AG08395 (cell line): ENCODE data around the gene DEPDC4.
A peak's percentile ranks its signal among the peaks of the same experiment; 100 is the strongest.
"Not testable (repeated sequence)": the region's sequence is repeated elsewhere in the genome, so short reads cannot be mapped to it uniquely, and the experiment has no call there.

Experiments
- DNase-seq: peaks from one replicate; pipeline ENCODE4 v3.0.0; 2012; ENCODE audit warnings: mixed read lengths, low spot score

Gene DEPDC4

DNA sequence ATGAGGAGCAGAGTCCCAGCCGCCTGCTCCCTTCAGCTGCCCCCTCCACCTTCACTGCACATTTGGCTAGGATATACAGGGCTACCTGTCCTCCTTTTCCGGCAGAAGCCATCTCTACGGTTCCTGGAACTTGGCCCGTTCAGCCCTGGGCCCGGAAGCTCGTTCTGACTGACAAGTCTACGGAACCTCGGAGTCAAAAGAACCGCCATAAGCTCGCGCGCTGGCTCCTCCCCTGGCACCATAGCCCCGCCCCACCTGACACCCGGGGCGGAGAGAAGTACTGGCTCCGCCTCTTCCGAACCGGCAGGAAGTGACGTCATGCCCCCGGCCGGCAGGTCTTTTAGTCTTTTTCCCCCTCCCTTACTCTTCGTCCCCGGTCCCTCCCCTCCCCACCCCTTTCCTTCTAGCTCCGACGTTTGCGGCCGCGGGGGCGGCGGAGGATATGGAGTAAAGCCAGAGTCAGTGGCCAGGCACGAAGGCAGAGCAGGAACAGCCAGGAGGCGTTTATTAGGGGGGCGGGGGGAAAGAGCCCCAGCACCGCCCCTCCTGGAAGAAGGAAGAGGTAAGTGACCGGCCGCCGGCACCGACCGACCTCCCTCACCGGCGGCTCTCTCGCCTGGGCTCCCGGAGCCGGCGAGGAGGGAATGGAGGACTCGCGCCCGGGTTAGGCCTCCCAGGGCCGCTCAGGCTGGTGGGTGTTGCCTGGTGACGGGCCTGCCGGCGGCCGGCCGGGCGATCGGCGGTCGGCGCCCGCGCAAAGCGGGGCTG is at the start of gene DEPDC4, which contains the start of gene SCYL2:
TSS of gene DEPDC4 (minus strand) at position 245 of the 768 bp plus-strand sequence. CDS start at position 242, 3 bp downstream.
TSS of gene SCYL2 (plus strand) at position 343 of the 768 bp plus-strand sequence. CDS start 15,794 bp downstream, outside the sequence.
- DNase-seq: peak; percentile 98

DNA sequence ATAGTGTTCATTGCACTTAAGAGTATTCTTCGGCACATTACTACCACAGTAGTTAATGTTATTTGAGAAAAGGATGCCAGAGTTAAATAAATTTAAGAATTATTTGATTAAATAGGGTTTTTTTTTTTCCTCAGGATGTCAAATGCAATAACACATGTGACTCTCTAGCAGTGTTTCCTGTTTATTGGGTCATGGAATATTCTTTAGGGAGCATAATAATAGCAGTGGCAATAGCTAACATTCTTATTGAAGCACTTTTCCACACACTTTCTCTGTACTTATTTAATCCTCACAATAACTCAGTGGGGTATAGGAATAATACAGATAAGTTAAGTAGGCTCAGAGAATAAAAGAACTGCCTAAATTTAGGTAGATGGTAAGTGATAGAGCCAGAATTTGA is 44.4 kb upstream of the DEPDC4 start:
- no peak for DNase-seq

DNA sequence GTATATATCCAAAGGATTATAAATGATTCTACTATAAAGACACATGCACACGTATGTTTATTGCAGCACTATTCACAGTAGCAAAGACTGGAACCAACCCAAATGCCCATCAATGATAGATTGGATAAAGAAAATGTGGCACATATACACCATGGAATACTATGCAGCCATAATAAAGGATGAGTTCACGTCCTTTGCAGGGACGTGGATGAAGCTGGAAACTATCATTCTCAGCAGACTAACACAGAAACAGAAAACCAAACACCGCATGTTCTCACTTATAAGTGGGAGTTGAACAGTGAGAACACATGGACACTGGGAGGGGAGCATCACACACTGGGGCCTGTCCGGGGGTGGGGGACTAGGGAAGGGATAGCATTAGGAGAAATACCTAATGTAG is 41.3 kb upstream of the DEPDC4 start:
- not testable (repeated sequence) for DNase-seq

DNA sequence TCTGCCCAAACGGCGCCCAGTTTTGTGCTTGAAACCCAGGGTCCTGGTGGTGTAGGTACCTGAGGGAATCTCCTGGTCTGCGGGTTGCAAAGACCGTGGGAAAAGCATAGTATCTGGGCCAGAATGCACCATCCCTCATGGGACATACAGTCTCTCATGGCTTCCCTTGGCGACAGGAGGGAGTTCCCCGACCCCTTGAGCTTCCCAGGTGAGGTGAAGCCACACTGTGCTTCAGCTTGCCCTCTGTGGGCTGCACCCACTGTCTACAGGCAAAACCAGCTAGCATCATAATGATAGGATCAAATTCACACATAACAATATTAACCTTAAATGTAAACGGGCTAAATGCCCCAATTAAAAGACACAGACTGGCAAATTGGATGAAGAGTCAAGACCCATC is 37.5 kb upstream of the DEPDC4 start:
- DNase-seq: not testable (repeated sequence)

DNA sequence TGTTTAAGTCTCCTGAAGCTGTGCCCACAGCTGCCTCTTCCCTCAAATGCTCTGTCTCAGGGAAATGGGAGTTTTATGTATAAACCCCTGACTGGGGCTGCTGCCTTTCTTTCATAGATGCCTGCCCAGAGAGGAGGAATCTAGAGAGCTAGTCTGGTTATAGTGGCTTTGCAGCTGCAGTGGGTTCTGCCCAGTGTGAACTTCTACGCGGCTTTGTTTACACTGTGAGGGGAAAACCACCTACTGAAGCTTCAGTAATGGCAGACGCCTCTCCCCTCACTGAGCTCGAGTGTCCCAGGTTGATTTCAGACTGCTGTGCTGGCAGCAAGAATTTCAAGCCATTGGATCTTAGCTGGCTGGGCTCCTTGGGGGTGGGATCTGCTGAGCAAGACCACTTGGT is 37.0 kb upstream of the DEPDC4 start:
- no peak for DNase-seq

DNA sequence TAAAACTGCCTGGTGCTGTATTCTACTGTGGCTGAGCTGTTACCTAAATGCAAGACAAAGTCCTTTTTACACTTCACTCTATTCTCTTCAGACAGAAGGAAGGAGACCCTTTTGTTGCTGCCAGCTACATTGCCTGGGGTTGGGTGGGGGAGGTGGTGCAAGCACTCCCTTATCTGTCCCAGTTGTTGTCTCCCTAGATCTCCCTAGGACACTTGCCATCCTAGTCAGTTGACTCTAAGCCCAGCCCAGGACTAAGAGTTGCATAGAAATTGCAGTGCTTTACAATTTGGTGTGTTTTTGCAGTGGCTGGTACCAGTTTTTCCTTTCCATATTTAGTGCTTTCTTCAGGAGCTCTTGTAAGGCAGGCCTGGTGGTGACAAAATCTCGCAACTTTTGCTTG is 35.2 kb upstream of the DEPDC4 start:
- DNase-seq: no peak

DNA sequence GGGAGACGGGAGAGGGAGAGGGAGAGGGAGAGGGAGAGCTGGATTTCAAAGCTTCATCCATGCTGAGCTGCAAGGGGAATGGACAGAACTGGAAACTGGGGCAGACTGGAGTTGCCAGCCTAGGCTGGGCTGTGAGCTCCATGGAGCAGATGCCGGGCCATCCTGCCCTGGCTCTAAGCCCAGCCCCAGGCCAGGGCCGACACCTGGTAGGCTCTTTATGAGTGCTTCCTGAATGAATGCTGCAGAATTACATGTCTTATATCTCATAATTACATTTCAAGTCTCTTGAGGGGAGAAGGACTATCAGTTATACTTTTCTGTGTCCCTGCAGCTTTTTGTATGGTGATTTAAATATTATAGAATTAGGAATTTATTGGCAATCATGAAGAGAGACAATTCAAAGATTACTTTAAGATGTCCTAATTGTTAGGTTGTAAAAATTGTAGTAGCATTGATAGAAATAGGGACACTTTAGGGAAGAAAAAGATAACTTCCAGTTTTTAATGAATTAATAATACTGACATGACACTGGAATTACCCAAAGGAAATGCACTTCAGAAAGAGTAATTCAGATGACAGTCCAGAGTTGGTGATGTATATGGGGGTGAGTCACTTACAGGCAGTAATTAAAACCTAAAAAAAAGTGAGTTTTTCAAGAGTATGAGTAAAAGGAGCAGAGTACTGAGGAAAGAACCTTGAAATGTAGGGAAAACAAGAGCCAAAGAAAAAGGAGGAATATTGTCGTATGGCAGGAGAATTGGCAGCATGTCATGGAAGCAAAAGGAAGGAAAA is 29.1 kb upstream of the DEPDC4 start:
- peak; percentile 42 for DNase-seq

DNA sequence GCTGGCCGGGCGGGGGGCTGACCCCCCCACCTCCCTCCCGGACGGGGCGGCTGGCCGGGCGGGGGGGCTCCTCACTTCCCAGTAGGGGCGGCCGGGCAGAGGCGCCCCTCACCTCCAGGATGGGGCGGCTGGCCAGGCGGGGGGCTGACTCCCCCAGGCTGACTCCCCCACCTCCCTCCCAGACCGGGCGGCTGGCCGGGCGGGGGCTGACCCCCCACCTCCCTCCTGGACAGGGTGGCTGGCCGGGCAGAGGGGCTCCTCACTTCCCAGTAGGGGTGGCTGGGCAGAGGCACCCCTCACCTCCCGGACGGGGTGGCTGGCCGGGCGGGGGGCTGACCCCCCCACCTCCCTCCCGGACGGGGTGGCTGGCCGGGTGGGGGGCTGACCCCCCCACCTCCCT is 27.5 kb upstream of the DEPDC4 start:
- DNase-seq: not testable (repeated sequence)

DNA sequence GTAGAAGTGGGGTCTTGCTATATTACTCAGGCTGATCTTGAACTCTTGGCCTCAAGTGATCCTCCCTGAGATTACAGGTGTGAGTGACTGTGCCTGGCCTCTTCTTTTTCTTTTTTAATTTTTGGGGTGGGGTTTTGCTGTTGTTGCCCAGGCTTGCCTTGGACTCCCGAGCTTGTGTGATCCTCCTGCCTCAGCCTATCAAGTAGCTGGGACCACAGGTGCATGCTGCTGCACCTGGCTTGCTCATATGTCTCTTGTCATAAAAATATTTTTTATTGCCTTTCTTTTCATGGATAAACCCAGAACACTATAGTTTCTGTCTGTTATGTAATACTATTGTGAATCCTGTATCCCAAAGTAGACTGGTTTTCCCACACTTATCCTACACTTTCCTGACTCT is 26.1 kb upstream of the DEPDC4 start:
- no peak for DNase-seq

DNA sequence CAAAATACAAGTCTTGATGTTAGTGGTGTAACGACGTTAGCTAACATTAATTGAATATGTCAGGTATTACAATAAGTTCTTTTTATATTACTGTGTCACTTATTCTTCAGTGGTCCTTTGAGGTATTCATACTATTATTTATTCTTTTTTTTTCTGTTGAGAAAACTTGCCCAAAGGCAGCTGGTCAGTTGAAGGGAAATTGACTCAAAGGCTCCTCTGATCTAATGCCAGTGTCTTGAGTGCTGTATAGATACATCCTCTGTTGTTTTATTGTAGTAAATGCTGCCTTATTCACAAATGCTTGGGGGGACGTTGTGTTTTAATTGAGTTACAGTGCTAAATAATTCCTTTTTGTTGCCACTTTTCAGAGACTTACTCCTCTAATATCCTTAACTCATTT is 23.1 kb upstream of the DEPDC4 start:
- no peak for DNase-seq

DNA sequence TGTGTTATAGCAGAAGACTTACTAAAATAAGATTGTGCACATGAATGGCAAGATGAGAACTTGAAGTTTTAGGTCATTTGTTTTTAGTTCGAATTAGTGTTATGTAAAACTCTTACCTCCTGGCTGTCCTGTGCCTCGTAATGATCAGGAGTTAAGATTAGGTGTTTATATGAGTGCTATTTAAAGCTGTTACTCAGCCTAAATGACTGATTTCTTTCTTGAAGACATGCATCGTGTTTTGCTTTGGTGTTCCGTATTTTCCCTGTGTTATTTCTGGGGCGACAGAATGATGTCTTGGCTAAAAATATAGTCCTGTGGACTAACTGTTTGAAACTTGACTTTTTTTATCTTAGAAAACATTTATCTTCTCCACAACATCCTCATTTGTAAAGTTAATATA is 22.2 kb upstream of the DEPDC4 start:
- no peak for DNase-seq

DNA sequence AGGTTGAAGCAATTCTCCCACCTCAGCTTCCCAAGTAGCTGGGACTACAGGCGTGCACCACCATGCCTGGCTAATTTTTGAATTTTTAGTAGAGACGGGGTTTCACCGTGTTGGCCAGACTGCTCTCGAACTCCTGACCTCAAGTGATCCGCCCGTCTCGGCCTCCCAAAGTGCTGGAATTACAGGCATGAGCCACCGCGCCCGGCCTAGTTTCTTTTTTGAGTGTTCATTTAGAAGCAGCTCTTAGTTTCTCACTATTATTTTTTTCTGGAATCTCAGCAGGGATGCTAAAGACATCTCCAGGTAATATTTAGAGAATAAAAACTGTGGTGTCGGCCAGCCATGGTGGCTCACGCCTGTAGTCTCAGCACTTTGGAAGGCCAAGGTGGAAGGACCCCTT is 17.7 kb upstream of the DEPDC4 start:
- DNase-seq: not testable (repeated sequence)

DNA sequence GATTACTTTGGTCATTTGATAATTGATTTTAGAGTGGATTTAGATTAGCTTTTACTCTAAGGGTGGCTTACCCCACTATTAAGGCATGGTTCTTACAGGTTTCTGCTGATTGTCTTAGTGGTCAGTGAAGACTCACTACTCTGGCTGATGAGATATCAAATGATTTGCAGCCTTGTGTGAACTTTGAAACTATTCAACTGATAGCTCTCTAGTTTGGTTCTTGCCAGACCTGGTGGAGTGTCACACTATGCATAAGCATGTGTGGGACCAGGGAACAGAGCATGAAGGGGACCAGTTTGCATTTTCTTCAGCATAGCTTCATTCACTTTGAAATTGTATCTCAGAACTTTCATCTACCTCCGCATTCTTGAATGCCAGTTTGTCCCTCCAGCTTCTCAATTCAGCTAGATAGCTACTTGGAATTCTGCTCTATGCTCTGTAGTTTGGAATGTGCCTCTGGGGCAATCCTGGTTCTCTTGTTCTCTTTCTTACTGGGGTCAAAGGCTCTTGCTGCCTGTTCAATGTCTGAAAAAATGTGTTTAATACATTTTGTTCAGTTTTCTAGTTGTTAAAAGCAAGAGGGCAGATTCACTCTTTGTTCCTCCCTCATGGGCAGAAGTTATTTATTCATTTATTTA is 12.8 kb upstream of the DEPDC4 start:
- DNase-seq: no peak

DNA sequence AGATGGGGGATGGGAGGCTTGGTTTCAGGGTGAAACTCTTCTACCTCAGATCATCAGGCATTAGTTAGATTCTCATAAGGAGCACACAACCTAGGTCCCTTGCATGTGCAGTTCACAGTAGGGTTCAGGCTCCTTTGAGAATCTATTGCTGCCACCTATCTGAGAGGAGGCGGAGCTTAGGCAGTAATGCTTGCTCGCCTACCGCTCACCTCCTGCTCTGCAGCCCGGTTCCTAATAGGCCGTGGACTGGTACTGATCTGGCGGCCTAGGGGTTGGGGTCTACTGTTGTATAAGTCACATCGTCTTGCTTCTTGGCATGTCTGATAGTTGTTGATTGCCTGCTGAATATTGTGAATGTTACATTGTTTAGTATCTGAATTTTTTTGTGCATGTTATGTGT is 12.3 kb upstream of the DEPDC4 start:
- DNase-seq: no peak

DNA sequence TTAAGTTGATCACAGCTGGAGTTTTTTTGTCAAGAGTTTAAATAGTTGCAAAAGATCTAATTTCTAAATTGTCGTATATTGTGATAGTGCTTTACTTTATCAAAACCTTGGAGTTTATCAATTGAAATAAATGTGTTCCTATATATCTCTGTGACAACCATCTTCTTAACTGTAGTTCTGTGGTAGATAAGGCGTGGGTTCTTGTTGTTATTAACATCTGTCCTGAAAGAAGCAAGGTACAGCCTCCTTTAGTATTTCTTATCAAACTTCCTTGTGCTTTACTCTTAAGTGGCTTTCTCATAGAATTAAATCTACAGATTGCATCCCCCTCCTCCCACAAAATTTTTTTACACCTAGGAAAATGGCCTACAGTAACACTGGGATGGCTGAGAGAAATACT is 7.4 kb upstream of the DEPDC4 start:
- no peak for DNase-seq

DNA sequence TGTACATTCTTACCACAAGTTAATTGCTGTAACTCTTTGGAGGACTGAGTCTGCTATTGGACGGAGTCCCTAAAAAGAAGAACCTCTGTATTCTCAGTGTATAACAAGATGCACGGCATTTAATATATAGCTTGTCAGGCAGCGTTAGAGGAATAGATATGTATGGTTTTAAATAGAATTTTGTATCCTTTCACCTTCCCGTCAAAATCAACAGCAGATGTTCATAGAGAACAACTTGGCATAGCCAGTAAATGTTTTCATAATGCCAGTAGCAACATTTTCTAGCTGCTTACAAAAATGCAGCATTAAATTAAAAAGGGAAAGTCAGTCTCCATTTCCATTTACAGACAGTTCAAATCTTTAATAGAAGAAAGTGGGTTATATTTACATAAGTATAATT is 6.9 kb upstream of the DEPDC4 start:
- no peak for DNase-seq

DNA sequence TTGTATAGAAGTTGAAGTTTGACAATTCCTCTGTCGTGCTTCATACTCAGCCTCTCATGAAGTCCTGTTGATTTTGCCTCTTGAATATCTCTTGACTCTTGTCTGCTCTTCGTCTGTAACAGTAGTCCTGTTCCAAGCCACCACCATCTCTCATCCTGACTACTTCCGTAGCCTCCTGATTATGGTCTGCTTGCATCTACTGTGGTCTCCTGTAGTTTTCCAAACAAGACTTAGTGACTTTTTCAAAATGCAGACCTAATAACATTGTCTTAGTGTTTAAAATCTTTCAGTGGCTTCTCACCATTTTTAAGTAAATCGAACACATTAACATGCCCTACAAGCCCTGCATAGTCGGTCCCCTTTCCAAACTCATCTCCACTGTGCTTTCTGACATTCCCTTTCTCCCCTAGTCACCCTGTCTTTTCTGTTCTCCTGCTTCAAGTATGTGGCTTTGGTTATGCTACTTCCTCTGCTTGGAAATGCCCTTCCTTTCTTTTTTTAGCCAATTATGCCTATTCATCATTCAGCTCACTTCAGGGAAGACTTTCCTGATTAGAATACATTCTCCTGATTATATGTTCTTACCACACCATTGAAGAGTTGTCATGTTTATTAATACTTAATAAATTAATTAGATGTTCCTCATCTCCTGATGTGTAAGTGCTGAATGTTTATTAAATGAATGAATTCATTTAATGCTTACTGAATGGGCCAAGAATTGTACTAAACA is 2.1 kb upstream of the DEPDC4 start:
- DNase-seq: no peak

DNA sequence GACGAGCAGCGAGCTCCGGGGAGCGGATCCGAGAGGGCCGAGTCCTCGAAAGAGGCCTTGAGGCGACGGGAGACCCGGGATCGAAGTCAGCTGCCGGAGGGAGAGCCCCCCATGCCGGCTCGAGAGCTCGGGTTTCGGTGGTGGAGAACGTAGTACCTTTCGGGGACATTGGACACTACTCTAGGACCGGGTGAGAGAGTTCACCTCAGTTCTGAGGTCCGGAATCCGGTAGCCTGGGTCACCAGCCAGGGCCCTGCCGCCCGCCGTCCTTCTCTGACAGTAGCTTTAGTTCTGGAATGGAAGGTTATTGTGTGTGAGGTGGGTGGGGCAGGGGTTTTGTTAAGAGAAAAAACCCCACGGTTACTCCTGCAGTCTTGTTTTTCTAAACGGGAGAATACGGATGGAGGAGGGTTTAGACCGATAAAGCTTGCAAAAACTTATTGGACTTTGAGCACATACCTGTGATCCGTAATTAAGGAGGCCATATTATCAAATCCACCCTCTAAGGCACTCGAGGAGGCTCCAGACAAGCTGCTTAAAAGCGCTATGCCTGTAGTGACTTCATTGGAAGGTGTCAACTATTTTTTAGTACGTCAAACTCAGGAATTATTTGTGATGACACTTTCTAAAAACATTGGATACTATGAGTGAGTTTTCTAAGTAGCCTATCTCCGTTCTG is 863 bp upstream of the DEPDC4 start:
- DNase-seq: no peak

DNA sequence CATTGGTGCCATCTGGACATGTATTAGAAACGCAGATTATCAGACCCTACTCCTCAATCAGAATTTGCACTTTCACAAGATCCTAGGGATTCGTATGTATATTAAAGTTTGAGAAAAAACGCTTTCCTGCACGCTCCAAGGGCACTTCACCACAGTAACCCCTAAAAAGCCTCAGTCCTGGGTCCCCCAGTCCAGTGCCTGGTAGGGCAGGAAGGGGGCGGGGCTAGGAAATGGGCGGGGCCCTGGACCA is 369 bp downstream of the DEPDC4 start:
- peak; percentile 88 for DNase-seq

DNA sequence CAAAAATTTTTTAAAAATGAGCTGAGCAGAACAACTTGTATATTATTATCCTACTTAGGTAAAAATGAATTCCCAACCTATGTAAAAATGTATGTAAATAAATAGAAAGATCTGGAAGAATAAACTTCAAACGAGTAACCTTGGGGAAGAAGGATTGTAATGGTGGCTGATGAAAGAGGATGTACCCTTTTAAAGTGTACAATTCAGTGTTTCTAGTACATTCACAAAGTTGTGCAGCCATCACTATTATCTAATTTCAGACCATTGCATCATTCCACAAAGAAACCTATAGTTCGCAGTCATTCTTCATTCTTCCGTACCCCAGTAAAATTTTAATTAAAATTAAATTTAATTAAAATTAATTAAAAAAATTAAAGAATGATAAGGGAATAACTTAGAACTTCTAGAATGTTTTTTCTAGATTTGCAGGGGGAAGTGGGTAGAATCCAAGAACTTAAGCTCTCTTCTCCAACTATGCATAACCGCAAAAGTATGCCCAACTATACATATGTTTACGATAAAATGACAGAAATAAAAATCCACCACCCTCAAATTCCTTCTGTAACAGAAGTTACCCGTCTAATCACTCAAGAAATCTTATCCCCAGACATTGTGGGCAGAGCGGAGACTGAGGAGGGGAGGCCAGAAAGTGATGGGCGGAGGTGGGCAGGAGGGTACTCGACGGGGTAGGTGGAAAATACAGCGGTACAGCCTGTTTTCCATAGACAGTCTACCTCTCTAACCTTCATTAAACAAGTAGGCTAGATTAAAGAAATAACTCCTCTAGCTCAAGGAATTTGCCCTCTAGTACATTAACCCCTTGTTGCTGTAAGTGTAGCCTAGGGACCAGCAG is 921 bp downstream of the DEPDC4 start:
- no peak for DNase-seq

DNA sequence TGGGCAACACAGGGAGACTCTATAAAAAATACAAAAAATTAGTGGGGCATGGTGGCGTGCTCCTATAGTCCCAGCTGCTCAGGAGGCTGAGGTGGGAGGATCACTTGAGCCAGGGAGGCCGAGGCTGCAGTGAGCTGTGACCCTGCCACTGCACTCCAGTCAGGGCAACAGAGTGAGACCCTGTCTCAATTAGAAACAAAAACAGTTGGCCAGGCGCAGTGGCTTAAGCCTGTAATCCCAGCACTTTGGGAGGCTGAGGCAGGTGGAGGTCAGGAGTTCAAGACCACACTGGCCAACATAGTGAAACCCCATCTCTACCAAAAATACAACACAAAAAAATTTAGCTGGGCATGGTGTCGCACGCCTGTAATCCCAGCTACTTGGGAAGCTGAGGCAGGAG is 1.8 kb downstream of the DEPDC4 start:
- not testable (repeated sequence) for DNase-seq
